HepG2 (cell line): ENCODE results near the gene SLC25A47. TPM values are rescaled to one million over a fixed set of nuclear protein-coding genes. Genes with fewer than 3 reads are reported as not detected.

Experiments
- ADNP ChIP-seq: sonication (generic); formaldehyde crosslinking; IDR thresholded peaks from 2 replicates; pipeline ENCODE4 v1.4.0; 2020; ENCODE audit warnings: missing genetic modification reagents
- AKAP8 ChIP-seq: sonication (generic); formaldehyde crosslinking; IDR thresholded peaks from 2 replicates; pipeline ENCODE4 v1.5.1; 2020; ENCODE audit warnings: mild to moderate bottlenecking, missing genetic modification reagents
- CCAR2 ChIP-seq: fragments of 200-400 bp; formaldehyde crosslinking; optimal IDR thresholded peaks from 2 replicates; pipeline ENCODE3; 2018; ENCODE audit warnings: low read depth, mild to moderate bottlenecking, low read length, moderate library complexity
- ELF3 ChIP-seq: IDR thresholded peaks from 2 replicates; pipeline ENCODE4 v1.6.1; 2016; ENCODE audit warnings: missing genetic modification reagents, missing compliant biosample characterization
- EZH2 ChIP-seq: conservative IDR thresholded peaks from 2 replicates; pipeline ENCODE4 v1.6.1; 2012; ENCODE audit warnings: mild to moderate bottlenecking, low read depth, low read length, moderate library complexity
- FLYWCH1 ChIP-seq: sonication (generic); formaldehyde crosslinking; IDR thresholded peaks from 2 replicates; pipeline ENCODE4 v1.8.1; 2023; ENCODE audit warnings: mild to moderate bottlenecking, missing genetic modification reagents
- FOSL2 ChIP-seq: sonication (generic); formaldehyde crosslinking; IDR thresholded peaks from 2 replicates; pipeline ENCODE4 v1.4.0; 2020; ENCODE audit warnings: missing genetic modification reagents
- GZF1 ChIP-seq: sonication (generic); formaldehyde crosslinking; IDR thresholded peaks from 2 replicates; pipeline ENCODE4 v1.5.1; 2020; ENCODE audit warnings: mild to moderate bottlenecking, missing genetic modification reagents
- RELA ChIP-seq: sonication (generic); formaldehyde crosslinking; IDR thresholded peaks from 2 replicates; pipeline ENCODE4 v1.4.0; 2020; ENCODE audit warnings: missing genetic modification reagents
- SCMH1 ChIP-seq: sonication (generic); formaldehyde crosslinking; IDR thresholded peaks from 2 replicates; pipeline ENCODE4 v1.9.0; 2021; ENCODE audit warnings: missing genetic modification reagents, mild to moderate bottlenecking, borderline replicate concordance
- SP2 ChIP-seq: sonication (generic); formaldehyde crosslinking; IDR thresholded peaks from 2 replicates; pipeline ENCODE4 v1.5.1; 2020; ENCODE audit warnings: mild to moderate bottlenecking, missing genetic modification reagents
- SRSF4 ChIP-seq: fragments of 200-400 bp; formaldehyde crosslinking; IDR thresholded peaks from one replicate; pipeline ENCODE4 v1.6.1; 2018; ENCODE audit warnings: mild to moderate bottlenecking, low read depth, low read length, moderate library complexity; ENCODE audit not compliant: poor library complexity, severe bottlenecking
- THAP8 ChIP-seq: sonication (generic); formaldehyde crosslinking; IDR thresholded peaks from 2 replicates; pipeline ENCODE4 v1.5.1; 2020; ENCODE audit warnings: missing genetic modification reagents, mild to moderate bottlenecking, borderline replicate concordance
- TSC22D2 ChIP-seq: sonication (generic); formaldehyde crosslinking; IDR thresholded peaks from 2 replicates; pipeline ENCODE4 v1.5.1; 2020; ENCODE audit warnings: missing genetic modification reagents, mild to moderate bottlenecking, borderline replicate concordance
- YEATS4 ChIP-seq: sonication (generic); formaldehyde crosslinking; IDR thresholded peaks from 2 replicates; pipeline ENCODE4 v1.4.0; 2020; ENCODE audit warnings: missing genetic modification reagents, borderline replicate concordance
- ZBTB44 ChIP-seq: sonication (generic); formaldehyde crosslinking; IDR thresholded peaks from 2 replicates; pipeline ENCODE4 v1.4.0; 2020; ENCODE audit warnings: missing genetic modification reagents
- ZNF263 ChIP-seq: sonication (generic); formaldehyde crosslinking; IDR thresholded peaks from 2 replicates; pipeline ENCODE4 v1.4.0; 2020; ENCODE audit warnings: missing genetic modification reagents
- polyA plus RNA-seq, 8 experiments: library from polyadenylated mRNA; depleted of rRNA in 3 of 8; stranded (reverse) in 7 of 8; unstranded in 1 of 8; fragments of >200 nt; fragmentation: Illumina TruSeq in 4 of 8; extraction: Trizol in 4 of 8; gene quantifications; 2 replicates each; pipeline versions ENCODE4 v1.2.1 to v1.2.3, GENCODE V29; 2011 to 2016; ENCODE audit warnings: low read depth in 4 of 8, missing spikeins in 1 of 8, mixed read lengths in 1 of 8; ENCODE audit not compliant: insufficient read depth in 1 of 8
- total RNA-seq, 5 experiments: library from RNA; depleted of rRNA; stranded (reverse); fragments of >200 nt; fragmentation: Illumina TruSeq; extraction: Trizol; gene quantifications; 2 replicates each; pipeline ENCODE4 v1.2.3, GENCODE V29; 2016; ENCODE audit warnings: low read depth in 1 of 5
- TF ChIP-seq, protein P1 (sequence below): sonication (generic); formaldehyde crosslinking; IDR thresholded peaks from 2 replicates; pipeline ENCODE4 v1.9.0; 2021; ENCODE audit warnings: missing genetic modification reagents, mild to moderate bottlenecking, borderline replicate concordance
- TF ChIP-seq, protein P2 (sequence below): sonication (generic); formaldehyde crosslinking; IDR thresholded peaks from 2 replicates; pipeline ENCODE4 v1.4.0; 2020; ENCODE audit warnings: missing genetic modification reagents
- TF ChIP-seq, protein P3 (sequence below): sonication (generic); formaldehyde crosslinking; IDR thresholded peaks from 2 replicates; pipeline ENCODE4 v1.5.1; 2020; ENCODE audit warnings: mild to moderate bottlenecking, missing genetic modification reagents, borderline replicate concordance
- TF ChIP-seq, protein P4 (sequence below): sonication (generic); formaldehyde crosslinking; IDR thresholded peaks from 2 replicates; pipeline ENCODE4 v1.5.0; 2020; ENCODE audit warnings: mild to moderate bottlenecking, missing genetic modification reagents, borderline replicate concordance

The SLC25A47 gene
- total and polyA plus RNA-seq, 2 of the 13 experiments (the other 11 are each of a cell fraction or from before 2014, with no cell fraction given), result 1.0 to 1.7 TPM

GRCh38 chr14:100290607-100291304 lies 32.4 kb upstream of the SLC25A47 start (continued):
- TF ChIP-seq THAP8 (no peak), FOSL2 (CRISPR knock-in tag) (no peak; the same call in 1 of the 2 replicates), SP2 (CRISPR knock-in tag) (no peak), TSC22D2 (CRISPR knock-in tag) (no peak), YEATS4 (peak; percentile 83), ZBTB44 (CRISPR knock-in tag) (no peak), FLYWCH1 (CRISPR knock-in tag) (no peak), SRSF4 (no peak), GZF1 (CRISPR knock-in tag) (no peak), ZNF263 (CRISPR knock-in tag) (no peak), RELA (CRISPR knock-in tag) (no peak), ADNP (CRISPR knock-in tag) (no peak), SCMH1 (CRISPR knock-in tag) (no peak), CCAR2 (no peak), ELF3 (CRISPR knock-in tag) (no peak; the same call in 1 of the 2 replicates), AKAP8 (no peak), EZH2 (no peak)
- TF ChIP-seq, protein P1, sequence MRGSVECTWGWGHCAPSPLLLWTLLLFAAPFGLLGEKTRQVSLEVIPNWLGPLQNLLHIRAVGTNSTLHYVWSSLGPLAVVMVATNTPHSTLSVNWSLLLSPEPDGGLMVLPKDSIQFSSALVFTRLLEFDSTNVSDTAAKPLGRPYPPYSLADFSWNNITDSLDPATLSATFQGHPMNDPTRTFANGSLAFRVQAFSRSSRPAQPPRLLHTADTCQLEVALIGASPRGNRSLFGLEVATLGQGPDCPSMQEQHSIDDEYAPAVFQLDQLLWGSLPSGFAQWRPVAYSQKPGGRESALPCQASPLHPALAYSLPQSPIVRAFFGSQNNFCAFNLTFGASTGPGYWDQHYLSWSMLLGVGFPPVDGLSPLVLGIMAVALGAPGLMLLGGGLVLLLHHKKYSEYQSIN (CRISPR knock-in tag), result no peak
- TF ChIP-seq, protein P2, sequence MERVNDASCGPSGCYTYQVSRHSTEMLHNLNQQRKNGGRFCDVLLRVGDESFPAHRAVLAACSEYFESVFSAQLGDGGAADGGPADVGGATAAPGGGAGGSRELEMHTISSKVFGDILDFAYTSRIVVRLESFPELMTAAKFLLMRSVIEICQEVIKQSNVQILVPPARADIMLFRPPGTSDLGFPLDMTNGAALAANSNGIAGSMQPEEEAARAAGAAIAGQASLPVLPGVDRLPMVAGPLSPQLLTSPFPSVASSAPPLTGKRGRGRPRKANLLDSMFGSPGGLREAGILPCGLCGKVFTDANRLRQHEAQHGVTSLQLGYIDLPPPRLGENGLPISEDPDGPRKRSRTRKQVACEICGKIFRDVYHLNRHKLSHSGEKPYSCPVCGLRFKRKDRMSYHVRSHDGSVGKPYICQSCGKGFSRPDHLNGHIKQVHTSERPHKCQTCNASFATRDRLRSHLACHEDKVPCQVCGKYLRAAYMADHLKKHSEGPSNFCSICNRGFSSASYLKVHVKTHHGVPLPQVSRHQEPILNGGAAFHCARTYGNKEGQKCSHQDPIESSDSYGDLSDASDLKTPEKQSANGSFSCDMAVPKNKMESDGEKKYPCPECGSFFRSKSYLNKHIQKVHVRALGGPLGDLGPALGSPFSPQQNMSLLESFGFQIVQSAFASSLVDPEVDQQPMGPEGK, result peak; percentile 64; the same call in 1 of the 2 replicates
- TF ChIP-seq, protein P3, sequence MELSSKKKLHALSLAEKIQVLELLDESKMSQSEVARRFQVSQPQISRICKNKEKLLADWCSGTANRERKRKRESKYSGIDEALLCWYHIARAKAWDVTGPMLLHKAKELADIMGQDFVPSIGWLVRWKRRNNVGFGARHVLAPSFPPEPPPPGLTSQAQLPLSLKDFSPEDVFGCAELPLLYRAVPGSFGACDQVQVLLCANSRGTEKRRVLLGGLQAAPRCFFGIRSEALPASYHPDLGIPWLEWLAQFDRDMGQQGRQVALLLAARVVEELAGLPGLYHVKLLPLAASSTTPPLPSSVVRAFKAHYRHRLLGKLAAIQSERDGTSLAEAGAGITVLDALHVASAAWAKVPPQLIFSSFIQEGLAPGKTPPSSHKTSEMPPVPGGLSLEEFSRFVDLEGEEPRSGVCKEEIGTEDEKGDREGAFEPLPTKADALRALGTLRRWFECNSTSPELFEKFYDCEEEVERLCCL (CRISPR knock-in tag), result no peak
- TF ChIP-seq, protein P4, sequence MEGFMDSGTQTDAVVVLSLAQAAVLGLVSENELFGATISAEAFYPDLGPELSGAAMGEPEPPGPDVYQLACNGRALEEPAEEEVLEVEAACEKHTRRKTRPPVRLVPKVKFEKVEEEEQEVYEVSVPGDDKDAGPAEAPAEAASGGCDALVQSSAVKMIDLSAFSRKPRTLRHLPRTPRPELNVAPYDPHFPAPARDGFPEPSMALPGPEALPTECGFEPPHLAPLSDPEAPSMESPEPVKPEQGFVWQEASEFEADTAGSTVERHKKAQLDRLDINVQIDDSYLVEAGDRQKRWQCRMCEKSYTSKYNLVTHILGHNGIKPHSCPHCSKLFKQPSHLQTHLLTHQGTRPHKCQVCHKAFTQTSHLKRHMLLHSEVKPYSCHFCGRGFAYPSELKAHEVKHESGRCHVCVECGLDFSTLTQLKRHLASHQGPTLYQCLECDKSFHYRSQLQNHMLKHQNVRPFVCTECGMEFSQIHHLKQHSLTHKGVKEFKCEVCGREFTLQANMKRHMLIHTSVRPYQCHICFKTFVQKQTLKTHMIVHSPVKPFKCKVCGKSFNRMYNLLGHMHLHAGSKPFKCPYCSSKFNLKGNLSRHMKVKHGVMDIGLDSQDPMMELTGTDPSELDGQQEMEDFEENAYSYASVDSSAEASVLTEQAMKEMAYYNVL (CRISPR knock-in tag), result peak; percentile 20; the same call in 1 of the 2 replicates
